Endothelial cell (in vitro differentiated cells): ENCODE results near the gene CAPN9. TPM values are rescaled to one million over a fixed set of nuclear protein-coding genes. Genes with fewer than 3 reads are reported as not detected.
"Not testable (repeated sequence)": the region's sequence is repeated elsewhere in the genome, so short reads cannot be mapped to it uniquely, and the experiment has no call there.

Experiments used
- DNase-seq: peaks from one replicate; pipeline ENCODE4 v3.0.0; 2021; ENCODE audit warnings: low spot score
- H3K27ac Mint-ChIP-seq: one replicate; pipeline ENCODE4 v1.8.0; 2021; ENCODE audit warnings: mixed read lengths, inconsistent platforms; ENCODE audit not compliant: unreplicated experiment
- H3K27me3 Mint-ChIP-seq: one replicate; pipeline ENCODE4 v1.8.0; 2021; ENCODE audit warnings: mild to moderate bottlenecking, moderate library complexity, mixed read lengths, inconsistent platforms; ENCODE audit not compliant: unreplicated experiment
- H3K36me3 Mint-ChIP-seq: one replicate; pipeline ENCODE4 v1.8.0; 2021; ENCODE audit warnings: mild to moderate bottlenecking, low read depth, mixed read lengths, inconsistent platforms; ENCODE audit not compliant: unreplicated experiment
- H3K4me1 Mint-ChIP-seq: one replicate; pipeline ENCODE4 v1.8.0; 2021; ENCODE audit warnings: mild to moderate bottlenecking, mixed read lengths, inconsistent platforms; ENCODE audit not compliant: unreplicated experiment
- H3K4me3 Mint-ChIP-seq: one replicate; pipeline ENCODE4 v1.8.0; 2021; ENCODE audit warnings: mild to moderate bottlenecking, mixed read lengths, inconsistent platforms; ENCODE audit not compliant: unreplicated experiment
- H3K9me3 Mint-ChIP-seq: one replicate; pipeline ENCODE4 v1.8.0; 2021; ENCODE audit warnings: mixed read lengths, inconsistent platforms; ENCODE audit not compliant: unreplicated experiment
- total RNA-seq: library from RNA; stranded (reverse); fragmentation: NEBNext Ultra II Directional; extraction: Animal tissue kit (Norgen Biotek cat#: 25700); gene quantifications from one replicate; pipeline ENCODE4 v1.2.1, GENCODE V29; 2021; ENCODE audit not compliant: unreplicated experiment
- TF ChIP-seq, protein P1 (sequence below): fragments of 200-600 bp; sonication (generic); IDR thresholded peaks from one replicate; pipeline ENCODE4 v1.5.0; 2021; ENCODE audit warnings: antibody characterized with exemption; ENCODE audit not compliant: unreplicated experiment

CAPN9 gene
- total RNA-seq, 1 donor from 2014 or later = not detected

DNA sequence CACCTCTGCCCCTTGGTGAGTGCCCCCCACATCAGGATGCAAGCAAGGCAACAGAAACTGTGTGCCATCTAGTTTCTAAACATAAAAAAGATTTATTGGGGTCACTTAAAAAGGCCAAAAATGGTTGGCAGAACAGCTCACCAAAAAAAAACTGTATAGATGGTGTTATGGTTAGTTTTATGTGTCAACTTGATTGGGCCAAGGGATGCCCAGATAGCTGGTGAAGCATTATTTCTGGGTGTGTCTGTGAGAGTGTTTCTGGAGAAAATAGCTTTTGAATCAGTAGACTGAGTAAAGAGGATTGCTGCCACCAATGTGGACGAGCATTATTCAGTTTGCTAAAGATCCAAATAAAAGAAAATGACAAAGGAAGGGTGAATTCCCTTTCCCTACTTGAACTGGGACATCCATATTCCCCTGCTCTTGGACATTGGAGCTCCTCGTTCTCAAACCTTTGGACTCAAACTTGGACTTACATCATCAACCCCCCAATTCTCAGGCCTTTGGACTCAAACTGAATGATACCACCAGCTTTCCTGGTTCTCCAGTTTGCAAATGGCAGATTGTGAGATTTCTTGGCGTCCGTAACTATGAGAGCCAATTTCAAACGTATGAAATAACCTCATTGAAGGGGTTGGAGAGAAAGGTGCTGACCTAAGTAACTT, 16.9 kb downstream of the CAPN9 start:
- no peak for DNase-seq
- no peak overlapping the region for H3K27ac Mint-ChIP-seq
- no peaks in the 10 kb centered on the region for H3K36me3 Mint-ChIP-seq
- peaks cover 4% of the 10 kb centered on the region for H3K27me3 Mint-ChIP-seq
- TF ChIP-seq, protein P1, sequence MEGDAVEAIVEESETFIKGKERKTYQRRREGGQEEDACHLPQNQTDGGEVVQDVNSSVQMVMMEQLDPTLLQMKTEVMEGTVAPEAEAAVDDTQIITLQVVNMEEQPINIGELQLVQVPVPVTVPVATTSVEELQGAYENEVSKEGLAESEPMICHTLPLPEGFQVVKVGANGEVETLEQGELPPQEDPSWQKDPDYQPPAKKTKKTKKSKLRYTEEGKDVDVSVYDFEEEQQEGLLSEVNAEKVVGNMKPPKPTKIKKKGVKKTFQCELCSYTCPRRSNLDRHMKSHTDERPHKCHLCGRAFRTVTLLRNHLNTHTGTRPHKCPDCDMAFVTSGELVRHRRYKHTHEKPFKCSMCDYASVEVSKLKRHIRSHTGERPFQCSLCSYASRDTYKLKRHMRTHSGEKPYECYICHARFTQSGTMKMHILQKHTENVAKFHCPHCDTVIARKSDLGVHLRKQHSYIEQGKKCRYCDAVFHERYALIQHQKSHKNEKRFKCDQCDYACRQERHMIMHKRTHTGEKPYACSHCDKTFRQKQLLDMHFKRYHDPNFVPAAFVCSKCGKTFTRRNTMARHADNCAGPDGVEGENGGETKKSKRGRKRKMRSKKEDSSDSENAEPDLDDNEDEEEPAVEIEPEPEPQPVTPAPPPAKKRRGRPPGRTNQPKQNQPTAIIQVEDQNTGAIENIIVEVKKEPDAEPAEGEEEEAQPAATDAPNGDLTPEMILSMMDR = no peak
- H3K4me3 Mint-ChIP-seq = no peak overlapping the region
- no peaks in the 10 kb centered on the region for H3K9me3 Mint-ChIP-seq
- H3K4me1 Mint-ChIP-seq = no peaks in the 10 kb centered on the region

DNA sequence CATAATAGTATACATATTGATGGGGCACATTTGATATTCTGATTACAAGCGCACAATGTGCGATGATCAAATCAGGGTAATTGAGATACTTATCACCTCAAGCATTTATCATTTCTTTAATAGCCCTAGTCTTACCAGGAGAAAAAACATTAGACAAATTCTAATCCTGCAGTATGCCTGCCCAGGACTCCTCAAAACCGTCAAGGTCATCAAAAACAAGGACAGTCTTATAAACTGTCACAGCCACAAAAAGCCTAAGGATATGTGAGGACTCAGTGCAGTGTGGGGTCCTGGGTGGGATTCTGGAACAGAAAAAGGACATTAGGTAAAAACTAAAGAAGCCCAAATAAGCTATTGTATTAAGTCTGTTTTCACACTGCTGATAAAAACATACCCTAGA, 19.1 kb downstream of the CAPN9 start:
- H3K27me3 Mint-ChIP-seq = peaks cover 12% of the 10 kb centered on the region
- no peak for DNase-seq
- TF ChIP-seq, protein P1 = no peak
- no peak overlapping the region for H3K27ac Mint-ChIP-seq
- no peaks in the 10 kb centered on the region for H3K4me1 Mint-ChIP-seq
- no peak overlapping the region for H3K4me3 Mint-ChIP-seq
- no peaks in the 10 kb centered on the region for H3K36me3 Mint-ChIP-seq
- no peaks in the 10 kb centered on the region for H3K9me3 Mint-ChIP-seq

DNA sequence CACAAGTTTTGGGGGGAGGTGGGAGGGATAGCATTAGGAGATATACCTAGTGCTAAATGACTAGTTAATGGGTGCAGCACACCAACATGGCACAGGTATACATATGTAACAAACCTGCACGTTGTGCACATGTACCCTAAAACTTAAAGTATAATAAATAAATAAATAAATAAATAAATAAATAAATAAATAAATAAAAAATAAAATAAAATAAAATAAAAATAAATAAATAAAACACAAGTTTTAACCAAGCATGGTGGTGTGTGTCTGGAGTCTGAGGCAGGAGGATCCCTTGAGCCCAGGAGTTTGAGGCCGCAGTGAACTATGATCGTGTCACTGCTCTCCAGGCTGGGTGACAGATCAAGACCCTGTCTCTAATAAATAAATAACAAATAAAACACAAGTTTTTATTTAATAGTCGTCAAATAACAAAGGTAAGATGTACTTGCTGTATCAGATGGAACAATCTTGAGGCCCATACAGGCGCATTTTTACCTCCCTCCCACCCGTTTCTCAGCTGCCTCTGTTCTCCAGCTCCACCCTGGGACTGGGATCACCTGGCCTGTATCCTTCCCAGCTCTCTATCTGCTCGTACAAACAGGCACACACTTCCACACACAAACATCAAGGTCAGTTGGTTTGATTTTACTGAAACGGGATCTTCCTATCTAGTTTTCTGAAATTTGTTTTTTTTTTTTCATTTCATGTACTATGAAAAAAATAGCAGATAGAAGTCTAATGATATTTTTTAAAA, 20.8 kb downstream of the CAPN9 start:
- not testable (repeated sequence) for H3K27ac Mint-ChIP-seq

DNA sequence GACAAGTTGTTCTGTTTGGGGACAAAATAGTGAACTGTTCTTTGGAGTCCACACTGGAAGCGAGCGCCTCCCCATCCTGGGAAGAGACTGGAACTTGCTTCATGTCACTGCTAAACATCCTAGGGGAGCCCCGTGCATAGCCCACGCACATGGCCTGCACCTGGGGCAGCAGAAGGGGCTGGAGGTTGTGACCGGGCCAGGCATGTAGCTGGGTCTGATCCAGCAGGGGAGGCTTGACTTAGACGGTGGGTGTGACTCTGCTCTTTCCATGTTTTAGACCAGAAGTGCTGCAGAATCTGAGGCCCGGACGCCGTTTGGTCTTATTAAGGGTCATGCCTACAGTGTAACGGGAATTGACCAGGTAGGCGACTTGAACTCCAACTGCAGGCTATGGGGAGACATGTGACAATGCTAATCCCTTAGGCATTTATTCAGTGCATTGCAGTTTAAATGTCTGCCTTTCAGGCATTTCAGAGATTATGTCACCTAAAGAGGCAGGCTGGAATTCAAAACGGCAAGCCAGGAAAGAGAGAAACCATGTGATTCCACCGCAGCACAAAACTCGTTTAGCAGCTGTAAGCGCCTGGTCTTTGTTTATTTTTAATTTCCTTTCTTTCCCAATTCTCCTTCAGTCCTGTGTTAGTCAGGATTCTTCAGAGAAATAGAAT, 21.8 kb downstream of the CAPN9 start:
- H3K27me3 Mint-ChIP-seq = peaks cover 11% of the 10 kb centered on the region
- H3K27ac Mint-ChIP-seq = no peak overlapping the region
- no peak for DNase-seq
- H3K36me3 Mint-ChIP-seq = no peaks in the 10 kb centered on the region
- no peak overlapping the region for H3K4me3 Mint-ChIP-seq
- no peaks in the 10 kb centered on the region for H3K9me3 Mint-ChIP-seq
- TF ChIP-seq, protein P1 = no peak
- no peaks in the 10 kb centered on the region for H3K4me1 Mint-ChIP-seq

More for the DNA sequence above, 20.8 kb downstream of the CAPN9 start:
- H3K4me3 Mint-ChIP-seq, H3K9me3 Mint-ChIP-seq, H3K36me3 Mint-ChIP-seq, H3K4me1 Mint-ChIP-seq, DNase-seq: not testable (repeated sequence)
- peaks cover 11% of the 10 kb centered on the region for H3K27me3 Mint-ChIP-seq

DNA sequence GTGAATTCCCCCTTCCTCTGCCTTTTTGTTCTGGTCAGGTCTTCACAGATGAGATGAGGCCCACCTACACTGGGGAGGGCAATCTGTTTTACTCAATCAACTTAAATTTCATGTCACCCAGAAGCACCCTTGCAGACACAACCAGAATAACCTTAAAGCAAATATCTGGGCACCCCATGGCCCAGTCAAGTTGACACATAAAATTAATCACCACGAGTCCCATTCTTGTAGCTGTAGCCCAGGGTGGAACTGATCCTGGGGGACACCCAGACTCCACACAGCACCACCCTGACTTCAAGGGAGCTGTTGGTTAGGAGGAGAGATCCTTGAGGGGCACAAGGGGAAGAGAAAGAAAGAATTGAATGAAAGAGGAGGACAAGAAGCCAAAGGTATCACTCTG, 23.1 kb downstream of the CAPN9 start:
- no peaks in the 10 kb centered on the region for H3K4me1 Mint-ChIP-seq

More for the DNA sequence above, 23.1 kb downstream of the CAPN9 start:
- peaks cover 11% of the 10 kb centered on the region for H3K27me3 Mint-ChIP-seq
- TF ChIP-seq, protein P1 = no peak
- H3K27ac Mint-ChIP-seq = no peak overlapping the region
- no peaks in the 10 kb centered on the region for H3K9me3 Mint-ChIP-seq
- H3K36me3 Mint-ChIP-seq = no peaks in the 10 kb centered on the region
- H3K4me3 Mint-ChIP-seq = no peak overlapping the region
- DNase-seq = no peak
